ENCODE data around the gene GIPC1.

The GIPC1 gene

GRCh38 chr19:14435320-14436050 lies 60.4 kb downstream of the GIPC1 start:
- DNase-seq (ENCODE audit: low read depth in 2 of 2): no peak

GRCh38 chr19:14434543-14435319 lies 61.2 kb downstream of the GIPC1 start:
- no peak for DNase-seq (ENCODE audit: low read depth in 2 of 2)

DNA sequence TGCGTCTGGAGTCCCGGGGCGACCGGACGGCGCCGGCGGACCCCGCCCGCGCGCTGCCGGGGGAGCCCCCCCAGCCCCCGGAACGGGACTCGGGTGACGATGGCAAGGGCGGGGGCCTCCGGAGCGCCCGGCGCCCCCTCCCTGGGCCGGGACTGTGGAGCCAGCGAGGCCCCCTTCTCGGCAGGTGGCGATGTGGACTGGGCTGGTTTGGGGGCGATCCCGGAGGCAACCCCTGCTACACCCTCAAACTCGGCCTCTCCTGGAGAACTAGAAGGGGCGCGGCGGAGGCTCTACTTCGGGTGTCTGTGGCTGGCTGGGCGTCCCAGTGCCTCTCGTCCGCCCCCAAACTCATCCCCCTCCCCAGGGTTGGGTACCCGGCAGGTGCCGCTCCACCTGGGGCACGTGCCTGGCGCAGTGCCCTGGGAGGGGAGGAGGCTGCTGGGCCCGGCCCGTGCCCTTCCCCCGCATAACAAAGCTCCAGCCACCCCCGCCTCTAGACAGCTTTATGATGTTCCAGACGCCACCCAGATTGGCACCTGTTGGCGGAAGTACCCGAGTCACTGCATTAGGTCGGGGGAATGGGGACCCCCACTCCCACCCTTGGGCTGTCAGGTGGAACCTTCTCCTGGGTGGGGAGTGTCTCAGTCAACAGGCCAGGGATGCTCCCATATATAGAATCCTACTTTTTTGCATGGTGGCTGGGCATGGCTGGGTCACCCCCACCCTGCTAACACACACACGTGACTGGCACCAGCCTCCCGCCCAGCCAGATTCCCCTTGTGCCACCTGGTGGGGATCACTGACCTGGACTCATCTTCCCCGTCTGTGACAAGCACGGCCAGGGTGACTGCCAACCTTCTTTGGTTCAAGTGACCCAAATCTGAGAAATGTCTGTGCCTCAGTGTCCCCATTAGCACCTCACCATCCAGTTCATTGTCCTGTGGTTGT lies 62.1 kb downstream of the GIPC1 start:
- no peak for DNase-seq (ENCODE audit: low read depth in 2 of 2)

GRCh38 chr19:14432791-14433553 lies 63.0 kb downstream of the GIPC1 start, which contains the start of gene PKN1:
Gene PKN1 (plus strand): TSS chr19:14433306. CDS start chr19:14433522, 216 bp downstream.
- no peak for DNase-seq (ENCODE audit: low read depth in 2 of 2)

DNA sequence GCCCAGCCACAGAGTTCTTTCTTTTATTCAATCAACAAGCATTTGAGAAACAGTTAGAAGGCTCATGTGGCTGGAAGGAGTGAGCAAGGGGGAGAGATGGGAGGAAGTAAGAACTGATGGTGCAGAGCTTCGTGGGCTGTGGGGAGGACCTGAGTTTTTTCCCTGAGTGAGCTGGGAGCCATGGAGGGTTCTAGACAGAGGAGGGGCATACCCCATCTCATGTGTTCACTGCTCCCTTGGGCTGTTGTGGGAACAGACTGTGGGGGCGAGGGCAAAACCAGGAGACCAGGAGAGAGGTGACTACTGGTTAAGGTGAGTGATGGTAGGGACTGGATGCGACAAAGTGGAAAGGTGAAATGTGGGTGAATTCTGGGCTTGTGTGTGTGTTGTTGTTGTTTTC lies 65.2 kb downstream of the GIPC1 start:
- no peak for DNase-seq (ENCODE audit: low read depth in 2 of 2)

DNA sequence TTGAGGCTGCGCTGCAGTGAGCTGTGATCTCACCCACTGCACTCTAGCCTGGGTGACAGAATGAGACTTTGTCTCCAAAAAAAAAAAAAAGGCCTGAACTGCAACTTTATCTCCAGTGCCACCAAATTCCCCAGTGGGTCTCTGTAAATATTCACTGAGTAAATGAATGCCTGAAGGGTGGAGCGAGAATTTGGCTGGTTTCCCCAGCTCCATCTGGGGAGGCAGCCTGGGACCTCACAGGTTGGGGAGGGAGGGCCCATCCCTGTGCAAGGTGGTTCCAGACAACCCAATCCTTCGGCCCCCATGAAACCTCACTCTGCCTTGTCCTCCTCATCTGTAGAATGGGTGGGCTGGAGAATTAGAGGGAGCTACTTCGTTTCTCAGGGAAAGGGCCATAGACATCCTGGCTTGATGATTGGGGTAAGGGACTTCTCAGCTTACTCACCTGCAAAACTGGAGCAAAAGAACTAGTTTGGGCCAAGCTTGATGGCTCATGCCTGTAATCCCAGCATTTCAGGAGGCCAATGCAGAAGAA lies 67.0 kb downstream of the GIPC1 start:
- no peak for DNase-seq (ENCODE audit: low read depth in 2 of 2)
